A673 (cell line): ENCODE results near the gene FMNL3. TPM values are rescaled to one million over a fixed set of nuclear protein-coding genes. Genes with fewer than 3 reads are reported as not detected.
"Not testable (repeated sequence)": the region's sequence is repeated elsewhere in the genome, so short reads cannot be mapped to it uniquely, and the experiment has no call there.

Experiments used
- BruUV-seq: library from RNA; stranded (reverse); fragments of 400-500 nt; replicated peaks from 2 replicates; lab custom pipeline; 2021; lab: Mats Ljungman, UMichigan
- CTCF ChIA-PET: fragments of 300-600 bp; sonication (Branson Sonifier 250); formaldehyde crosslinking; loops from one replicate; lab custom pipeline; 2022; ENCODE audit warnings: antibody characterized with exemption; lab: Charles Lee
- POLR2A ChIA-PET: fragments of 300-600 bp; sonication (Branson Sonifier 250); formaldehyde crosslinking; loops from one replicate; lab custom pipeline; 2022; ENCODE audit warnings: antibody characterized with exemption; ENCODE audit not compliant: low non-redundant PET; lab: Charles Lee
- DNase-seq: peaks from one replicate; pipeline ENCODE4 v3.0.0-alpha.2; 2015; ENCODE audit warnings: low spot score
- H3K27ac ChIP-seq: fragments of 200-600 bp; sonication (generic); 2 replicates; pipeline ENCODE4 v1.5.1; 2016; ENCODE audit warnings: mixed run types, low read depth, mild to moderate bottlenecking, mixed read lengths, antibody characterized with exemption, low read length; ENCODE audit not compliant: poor library complexity, severe bottlenecking
- H3K27me3 ChIP-seq: fragments of 200-600 bp; sonication (generic); replicated peaks from 2 replicates; pipeline ENCODE4 v1.6.1; 2017; ENCODE audit warnings: mixed run types, low read depth, mild to moderate bottlenecking, mixed read lengths, antibody characterized with exemption, low read length; ENCODE audit not compliant: insufficient read depth, poor library complexity
- H3K36me3 ChIP-seq: fragments of 200-600 bp; sonication (generic); 2 replicates; pipeline ENCODE4 v1.6.1; 2016; ENCODE audit warnings: mixed run types, mild to moderate bottlenecking, mixed read lengths, antibody characterized with exemption, low read length; ENCODE audit not compliant: insufficient read depth, poor library complexity, severe bottlenecking
- H3K4me1 ChIP-seq: fragments of 200-600 bp; sonication (generic); 2 replicates; pipeline ENCODE4 v1.6.1; 2017; ENCODE audit warnings: mixed run types, mild to moderate bottlenecking, mixed read lengths, antibody characterized with exemption, low read length; ENCODE audit not compliant: insufficient read depth, poor library complexity, severe bottlenecking
- H3K4me3 ChIP-seq: fragments of 200-600 bp; sonication (generic); 2 replicates; pipeline ENCODE4 v1.5.1; 2016; ENCODE audit warnings: low read depth, mixed run types, mild to moderate bottlenecking, mixed read lengths, low read length; ENCODE audit not compliant: poor library complexity, severe bottlenecking
- H3K9me3 ChIP-seq: fragments of 200-600 bp; sonication (generic); 2 replicates; pipeline ENCODE4 v1.6.1; 2016; ENCODE audit warnings: mixed run types, low read depth, mild to moderate bottlenecking, mixed read lengths, antibody characterized with exemption, low read length; ENCODE audit not compliant: poor library complexity, severe bottlenecking
- CTCF ChIP-seq: fragments of 300-800, 200-600 bp; sonication (generic); conservative IDR thresholded peaks from 2 replicates; pipeline ENCODE4 v1.5.1; 2017; ENCODE audit warnings: low read depth, mild to moderate bottlenecking, antibody characterized with exemption, low read length, moderate library complexity, mixed read lengths
- EZH2 ChIP-seq: fragments of 200-600 bp; sonication (generic); IDR thresholded peaks from 2 replicates; pipeline ENCODE4 v1.6.1; 2017; ENCODE audit warnings: borderline replicate concordance, low read depth, mild to moderate bottlenecking, mixed read lengths, antibody characterized with exemption, low read length; ENCODE audit not compliant: poor library complexity, severe bottlenecking
- intact Hi-C: fragments of 100-400 bp; cut with micrococcal nuclease; formaldehyde crosslinking; loops from one replicate; pipeline ENCODE4 v1.10.0; 2022; ENCODE audit not compliant: unreplicated experiment
- total RNA-seq: library from RNA; stranded (reverse); gene quantifications from 2 replicates; pipeline ENCODE4 v1.2.3, GENCODE V29; 2021

Gene FMNL3
- total RNA-seq, 1 experiment from 2014 or later = 22.0 TPM

- DNase-seq = no peak
- BruUV-seq = no TSS peak
- TF ChIP-seq CTCF (no peak), EZH2 (no peak)
- POLR2A ChIA-PET = no interaction called here
- no peak overlapping the region for H3K27ac ChIP-seq
- H3K4me3 ChIP-seq = no peak overlapping the region
- no peaks in the 10 kb centered on the region for H3K9me3 ChIP-seq
- no peaks in the 10 kb centered on the region for H3K27me3 ChIP-seq
- no peaks in the 10 kb centered on the region for H3K4me1 ChIP-seq
- CTCF ChIA-PET = interaction anchor here (0.9 kb wide), 1 partner anchor 251 kb away, joined by 3 read pairs; no protein-coding TSS in a partner anchor
- no peaks in the 10 kb centered on the region for H3K36me3 ChIP-seq
- intact Hi-C loops = no loop called here
Measured at GRCh38 chr12:49609059-49609874, 97.9 kb downstream of the FMNL3 start.

- POLR2A ChIA-PET = not testable (repeated sequence)
- CTCF ChIA-PET = interaction anchor here (0.6 kb wide), 1 partner anchor 23 kb away, joined by 3 read pairs; no protein-coding TSS in a partner anchor
Measured at GRCh38 chr12:49605539-49605938, 101.7 kb downstream of the FMNL3 start, which contains the start of gene FAM186B. Gene FAM186B (minus strand): TSS chr12:49605639. CDS start chr12:49605477, 162 bp downstream.

GRCh38 chr12:49604856-49605255 lies 102.3 kb downstream of the FMNL3 start:
- DNase-seq = no peak
- no peak for TF ChIP-seq EZH2
- no peak for TF ChIP-seq CTCF
- intact Hi-C loops = no loop called here
- Histone ChIP-seq H3K27me3 (no peaks in the 10 kb centered on the region), H3K4me3 (no peak overlapping the region), H3K9me3 (no peaks in the 10 kb centered on the region), H3K36me3 (no peaks in the 10 kb centered on the region), H3K27ac (no peak overlapping the region), H3K4me1 (no peaks in the 10 kb centered on the region)
- no TSS peak for BruUV-seq
- ChIA-PET CTCF (no interaction called here), POLR2A (no interaction called here)

More at GRCh38 chr12:49605539-49605938, 101.7 kb downstream of the FMNL3 start, which contains the start of gene FAM186B:
- H3K36me3 ChIP-seq, intact Hi-C loops, H3K4me1 ChIP-seq, H3K27ac ChIP-seq, H3K4me3 ChIP-seq, H3K9me3 ChIP-seq, H3K27me3 ChIP-seq, DNase-seq, BruUV-seq: not testable (repeated sequence)
